ENCODE results near the gene KLHL13.
"Not testable (repeated sequence)": the region's sequence is repeated elsewhere in the genome, so short reads cannot be mapped to it uniquely, and the experiment has no call there.

The KLHL13 gene

GRCh38 chrX:118126286-118126685 lies 9.7 kb upstream of the KLHL13 start:
- CTCF ChIA-PET: no interaction called here
- H3K27ac ChIP-seq: no peak overlapping the region
- TF ChIP-seq, protein P1, sequence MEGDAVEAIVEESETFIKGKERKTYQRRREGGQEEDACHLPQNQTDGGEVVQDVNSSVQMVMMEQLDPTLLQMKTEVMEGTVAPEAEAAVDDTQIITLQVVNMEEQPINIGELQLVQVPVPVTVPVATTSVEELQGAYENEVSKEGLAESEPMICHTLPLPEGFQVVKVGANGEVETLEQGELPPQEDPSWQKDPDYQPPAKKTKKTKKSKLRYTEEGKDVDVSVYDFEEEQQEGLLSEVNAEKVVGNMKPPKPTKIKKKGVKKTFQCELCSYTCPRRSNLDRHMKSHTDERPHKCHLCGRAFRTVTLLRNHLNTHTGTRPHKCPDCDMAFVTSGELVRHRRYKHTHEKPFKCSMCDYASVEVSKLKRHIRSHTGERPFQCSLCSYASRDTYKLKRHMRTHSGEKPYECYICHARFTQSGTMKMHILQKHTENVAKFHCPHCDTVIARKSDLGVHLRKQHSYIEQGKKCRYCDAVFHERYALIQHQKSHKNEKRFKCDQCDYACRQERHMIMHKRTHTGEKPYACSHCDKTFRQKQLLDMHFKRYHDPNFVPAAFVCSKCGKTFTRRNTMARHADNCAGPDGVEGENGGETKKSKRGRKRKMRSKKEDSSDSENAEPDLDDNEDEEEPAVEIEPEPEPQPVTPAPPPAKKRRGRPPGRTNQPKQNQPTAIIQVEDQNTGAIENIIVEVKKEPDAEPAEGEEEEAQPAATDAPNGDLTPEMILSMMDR (conservative IDR thresholded peaks at IDR 0.05; ENCODE audit: low read depth): no peak
- no peak for DNase-seq (ENCODE audit: low spot score)
- POLR2A ChIA-PET (ENCODE audit: low non-redundant PET): no interaction called here

GRCh38 chrX:118124243-118124642 lies 7.6 kb upstream of the KLHL13 start:
- POLR2A ChIA-PET (ENCODE audit: low non-redundant PET); H3K27ac ChIP-seq; CTCF ChIA-PET; DNase-seq (ENCODE audit: low spot score): not testable (repeated sequence)

GRCh38 chrX:118117741-118118140 lies 1.1 kb upstream of the KLHL13 start:
- CTCF ChIA-PET: no interaction called here
- POLR2A ChIA-PET (ENCODE audit: low non-redundant PET): no interaction called here
- no peak for DNase-seq (ENCODE audit: low spot score)
- no peak overlapping the region for H3K27ac ChIP-seq
- TF ChIP-seq, protein P1 (conservative IDR thresholded peaks at IDR 0.05; ENCODE audit: low read depth): no peak

DNA sequence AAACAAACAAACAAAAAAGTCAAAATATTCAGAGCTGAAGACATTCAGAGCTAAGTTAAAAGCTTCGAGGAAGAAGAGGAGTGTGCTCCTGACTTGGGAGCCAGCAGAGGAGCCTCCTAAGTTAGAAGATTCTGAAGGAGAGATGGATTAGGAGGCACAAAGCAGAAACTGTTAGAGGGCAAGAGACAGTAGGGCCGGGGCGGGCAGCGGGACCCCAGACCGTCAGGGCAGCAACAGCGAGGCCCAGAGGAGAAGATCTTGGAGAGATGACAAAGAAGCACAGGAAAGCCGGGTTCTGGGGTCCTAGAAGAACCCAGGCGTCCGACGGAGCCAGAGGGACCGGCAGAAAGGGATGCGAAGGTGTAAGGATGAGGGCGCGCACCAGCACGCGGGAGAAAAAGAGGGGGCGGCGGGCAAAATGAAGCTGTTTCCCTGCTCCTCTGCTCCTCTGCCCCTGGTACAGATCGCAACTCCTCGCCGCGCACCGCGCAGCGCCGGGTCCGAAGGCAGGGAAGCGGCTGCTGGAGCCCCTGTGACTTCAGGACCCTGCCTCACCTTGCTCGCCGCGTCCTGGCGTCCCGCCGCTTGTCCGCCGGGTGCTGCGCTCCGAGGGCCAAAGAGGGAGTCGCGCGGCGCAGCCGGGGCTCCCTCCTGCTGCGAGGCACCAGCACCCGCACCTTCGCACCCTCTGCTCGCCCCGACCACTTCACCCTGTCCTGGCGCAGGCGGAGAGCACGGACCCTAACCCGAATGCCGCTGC lies 477 bp downstream of the KLHL13 start:
- TF ChIP-seq, protein P1 (conservative IDR thresholded peaks at IDR 0.05; ENCODE audit: low read depth): no peak
- POLR2A ChIA-PET (ENCODE audit: low non-redundant PET): no interaction called here
- peak; percentile 4 for DNase-seq (ENCODE audit: low spot score)
- CTCF ChIA-PET: interaction anchor here (0.6 kb wide), 1 partner anchor 104 kb away, joined by 4 read pairs; no protein-coding TSS in a partner anchor
- no peak overlapping the region for H3K27ac ChIP-seq

- DNase-seq (ENCODE audit: low spot score): no peak
- H3K27ac ChIP-seq: no peak overlapping the region
- CTCF ChIA-PET: interaction anchor here (0.6 kb wide), 1 partner anchor 28 kb away, joined by 3 read pairs; no protein-coding TSS in a partner anchor
- TF ChIP-seq, protein P1 (conservative IDR thresholded peaks at IDR 0.05; ENCODE audit: low read depth): no peak
- POLR2A ChIA-PET (ENCODE audit: low non-redundant PET): no interaction called here
Observed at GRCh38 chrX:118114971-118115370, 1.6 kb downstream of the KLHL13 start.

- TF ChIP-seq, protein P1 (conservative IDR thresholded peaks at IDR 0.05; ENCODE audit: low read depth): no peak
- H3K27ac ChIP-seq: no peak overlapping the region
- no peak for DNase-seq (ENCODE audit: low spot score)
- ChIA-PET CTCF (no interaction called here), POLR2A (ENCODE audit: low non-redundant PET) (no interaction called here)
Observed at GRCh38 chrX:118109065-118109464, 7.5 kb downstream of the KLHL13 start.

- POLR2A ChIA-PET (ENCODE audit: low non-redundant PET): no interaction called here
- no peak for DNase-seq (ENCODE audit: low spot score)
- CTCF ChIA-PET: no interaction called here
- H3K27ac ChIP-seq: no peak overlapping the region
- TF ChIP-seq, protein P1 (conservative IDR thresholded peaks at IDR 0.05; ENCODE audit: low read depth): no peak
Observed at GRCh38 chrX:118108304-118108703, 8.3 kb downstream of the KLHL13 start.

Data from RWPE1 (cell line).